Choroid plexus epithelial cell (primary cell): Measurements from ENCODE around the gene CRABP1.

ENCODE experiments used
- DNase-seq: peaks from one replicate; pipeline ENCODE4 v3.0.0-alpha.2; 2010; ENCODE audit warnings: low read depth
- H3K4me3 ChIP-seq: 2 replicates; pipeline ENCODE4 v1.5.1; 2011; ENCODE audit warnings: low read depth, mild to moderate bottlenecking, control low read depth, low read length, moderate library complexity
- TF ChIP-seq, protein P1 (sequence below): conservative IDR thresholded peaks from 2 replicates; pipeline ENCODE4 v1.5.1; 2011; ENCODE audit warnings: low read depth, mild to moderate bottlenecking, control low read depth, inconsistent platforms, low read length, moderate library complexity

Gene CRABP1

DNA sequence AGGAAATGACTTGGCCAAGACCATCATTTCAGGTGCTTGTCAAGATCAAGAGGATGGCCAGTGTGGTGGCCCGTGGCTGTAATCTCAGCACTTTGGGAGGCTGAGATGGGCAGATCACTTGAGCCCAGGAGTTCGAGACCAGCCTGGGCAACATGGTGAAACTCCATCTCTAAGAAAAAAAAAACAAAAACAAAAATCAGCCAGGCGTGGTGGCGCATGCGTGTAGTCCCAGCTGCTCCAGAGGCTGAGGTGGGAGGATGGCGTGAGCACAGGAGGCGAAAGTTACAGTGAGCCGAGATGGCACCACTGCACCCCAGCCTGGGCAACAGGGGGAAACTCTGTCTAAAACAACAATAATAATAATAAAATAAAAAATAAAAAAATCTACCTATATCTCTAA lies 15.0 kb downstream of the CRABP1 start:
- H3K4me3 ChIP-seq: no peak overlapping the region

DNA sequence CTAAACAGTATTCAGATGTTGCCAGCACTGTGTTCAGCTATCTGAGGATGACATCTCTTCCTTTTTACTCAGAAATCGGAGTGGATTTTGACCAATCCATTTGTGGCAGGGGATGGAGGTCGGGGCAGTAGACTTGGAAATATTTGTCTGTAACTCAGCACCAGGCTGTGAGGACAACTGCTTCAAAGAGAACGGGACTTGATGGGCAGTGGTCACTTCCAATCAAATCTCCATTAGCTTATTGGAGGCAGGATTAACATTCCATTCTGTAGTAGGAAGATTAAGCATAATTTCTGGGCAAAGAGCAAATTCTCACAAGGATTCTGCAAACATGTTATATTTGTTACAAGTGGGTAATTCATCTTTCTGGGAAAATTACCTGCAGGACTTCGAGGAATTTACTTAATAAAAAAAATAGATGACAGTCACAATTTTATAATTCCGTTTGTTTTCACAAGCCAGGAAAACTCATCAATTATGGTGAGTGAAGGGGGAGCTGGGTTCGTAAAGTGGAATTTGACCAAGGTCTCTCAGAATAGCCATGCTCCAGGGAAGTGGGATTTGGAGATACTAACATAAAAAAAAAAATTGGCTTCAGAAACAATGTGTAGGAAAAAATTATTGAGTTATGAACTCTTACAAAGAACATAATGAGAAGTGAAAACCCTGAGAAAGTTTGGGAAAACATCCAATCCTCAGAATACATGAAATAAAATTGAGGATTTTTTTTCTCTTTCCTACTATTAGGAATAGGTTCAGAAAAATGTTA lies 18.1 kb downstream of the CRABP1 start:
- no peak overlapping the region for H3K4me3 ChIP-seq
- peak; percentile 41 for DNase-seq
- TF ChIP-seq, protein P1, sequence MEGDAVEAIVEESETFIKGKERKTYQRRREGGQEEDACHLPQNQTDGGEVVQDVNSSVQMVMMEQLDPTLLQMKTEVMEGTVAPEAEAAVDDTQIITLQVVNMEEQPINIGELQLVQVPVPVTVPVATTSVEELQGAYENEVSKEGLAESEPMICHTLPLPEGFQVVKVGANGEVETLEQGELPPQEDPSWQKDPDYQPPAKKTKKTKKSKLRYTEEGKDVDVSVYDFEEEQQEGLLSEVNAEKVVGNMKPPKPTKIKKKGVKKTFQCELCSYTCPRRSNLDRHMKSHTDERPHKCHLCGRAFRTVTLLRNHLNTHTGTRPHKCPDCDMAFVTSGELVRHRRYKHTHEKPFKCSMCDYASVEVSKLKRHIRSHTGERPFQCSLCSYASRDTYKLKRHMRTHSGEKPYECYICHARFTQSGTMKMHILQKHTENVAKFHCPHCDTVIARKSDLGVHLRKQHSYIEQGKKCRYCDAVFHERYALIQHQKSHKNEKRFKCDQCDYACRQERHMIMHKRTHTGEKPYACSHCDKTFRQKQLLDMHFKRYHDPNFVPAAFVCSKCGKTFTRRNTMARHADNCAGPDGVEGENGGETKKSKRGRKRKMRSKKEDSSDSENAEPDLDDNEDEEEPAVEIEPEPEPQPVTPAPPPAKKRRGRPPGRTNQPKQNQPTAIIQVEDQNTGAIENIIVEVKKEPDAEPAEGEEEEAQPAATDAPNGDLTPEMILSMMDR: no peak

More for the DNA sequence above, 15.0 kb downstream of the CRABP1 start:
- TF ChIP-seq, protein P1: no peak
- DNase-seq: no peak

DNA sequence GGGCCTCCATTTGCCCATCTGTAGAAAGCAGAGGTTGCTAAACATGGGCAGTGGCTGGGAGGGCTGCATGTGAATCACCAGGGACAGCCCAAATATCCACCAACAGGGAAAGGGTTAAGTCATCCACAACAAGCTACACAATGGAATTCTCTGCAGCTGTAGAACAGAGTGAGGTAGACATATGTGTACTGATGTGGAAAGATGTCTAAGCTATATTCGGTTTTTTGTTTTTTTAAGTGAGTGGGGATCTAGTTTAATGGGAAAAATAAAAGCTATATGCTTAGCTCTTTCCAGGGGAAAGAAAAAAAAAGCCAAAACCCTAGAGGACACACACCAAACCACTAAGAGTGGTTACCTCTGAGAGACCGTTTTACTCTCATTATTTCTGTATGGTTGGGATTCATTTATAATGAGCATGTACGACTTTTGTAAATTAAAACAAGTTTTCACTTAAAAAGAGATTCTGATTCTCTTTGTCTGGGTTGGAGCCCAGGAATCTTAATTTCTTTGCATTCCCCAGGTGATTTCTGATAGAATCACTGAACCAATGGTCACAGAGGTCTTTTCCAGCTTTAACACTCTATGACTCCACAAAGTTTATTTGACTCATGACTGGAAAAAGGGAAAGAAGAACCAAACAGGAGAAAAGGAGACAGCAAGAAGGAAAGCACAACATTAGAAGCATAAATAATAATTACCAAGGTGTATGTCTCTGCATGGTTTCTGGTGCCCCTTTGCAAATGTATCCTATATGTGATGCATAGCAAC lies 19.1 kb downstream of the CRABP1 start:
- TF ChIP-seq, protein P1: no peak
- no peak overlapping the region for H3K4me3 ChIP-seq
- no peak for DNase-seq

DNA sequence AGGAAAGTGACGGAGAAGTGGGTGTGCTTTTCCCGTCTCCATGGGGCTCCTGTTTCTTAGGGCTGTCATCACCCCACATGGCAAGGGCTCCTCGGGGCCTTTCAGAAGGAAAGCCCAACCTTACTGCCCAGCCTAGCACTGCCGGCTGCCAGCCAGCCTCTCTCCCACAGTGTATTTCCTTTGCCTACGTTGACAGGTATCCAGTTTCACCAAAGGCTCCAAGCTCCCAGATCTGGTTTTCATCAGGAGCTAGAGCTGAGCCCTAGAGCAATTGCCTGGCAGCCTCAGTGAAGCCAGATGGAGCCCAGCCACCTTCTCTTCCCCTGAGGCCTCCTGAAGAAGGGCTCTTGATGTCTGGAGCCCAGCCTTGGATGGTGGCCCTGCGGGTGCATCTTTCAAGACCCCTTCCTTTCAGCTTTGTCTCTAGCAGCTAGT lies 20.2 kb downstream of the CRABP1 start:
- no peak overlapping the region for H3K4me3 ChIP-seq
- DNase-seq: no peak
- TF ChIP-seq, protein P1: no peak

DNA sequence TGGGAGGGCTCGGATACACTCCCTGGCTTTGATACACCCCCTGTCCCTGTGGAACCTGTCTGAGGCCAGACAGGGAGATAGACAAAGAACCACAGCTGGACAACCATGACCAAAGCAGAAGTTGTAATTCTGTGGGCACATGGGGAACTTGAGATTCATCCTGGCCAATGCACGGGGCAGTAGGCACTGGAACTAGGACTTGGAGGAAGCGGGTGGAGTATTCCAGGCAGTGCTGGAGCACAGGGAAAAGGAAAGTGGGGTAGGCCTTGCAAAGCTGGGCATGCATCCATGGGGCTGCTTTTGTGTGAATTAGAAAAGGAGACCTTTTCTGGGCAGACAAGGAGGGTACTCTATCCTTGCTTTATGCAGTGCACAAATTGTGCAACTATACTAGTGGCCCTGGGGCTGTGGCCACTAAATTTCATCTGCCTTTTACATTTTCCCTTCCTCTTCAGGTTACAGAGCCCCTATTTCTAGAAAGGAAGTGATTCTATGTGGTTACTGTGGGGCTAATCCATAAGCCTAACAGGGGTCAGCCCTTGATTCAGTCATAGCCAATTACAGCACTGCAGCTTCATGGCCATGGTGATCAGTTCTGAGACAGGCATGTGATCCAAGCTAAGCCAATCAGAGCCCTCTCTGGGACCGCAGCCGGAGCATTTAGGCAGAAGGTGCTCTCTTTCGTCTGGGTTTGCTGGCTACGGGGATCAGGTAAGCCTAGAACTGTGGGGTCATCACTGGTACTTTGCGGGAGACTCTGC lies 21.0 kb downstream of the CRABP1 start:
- DNase-seq: no peak
- no peak overlapping the region for H3K4me3 ChIP-seq
- TF ChIP-seq, protein P1: no peak

DNA sequence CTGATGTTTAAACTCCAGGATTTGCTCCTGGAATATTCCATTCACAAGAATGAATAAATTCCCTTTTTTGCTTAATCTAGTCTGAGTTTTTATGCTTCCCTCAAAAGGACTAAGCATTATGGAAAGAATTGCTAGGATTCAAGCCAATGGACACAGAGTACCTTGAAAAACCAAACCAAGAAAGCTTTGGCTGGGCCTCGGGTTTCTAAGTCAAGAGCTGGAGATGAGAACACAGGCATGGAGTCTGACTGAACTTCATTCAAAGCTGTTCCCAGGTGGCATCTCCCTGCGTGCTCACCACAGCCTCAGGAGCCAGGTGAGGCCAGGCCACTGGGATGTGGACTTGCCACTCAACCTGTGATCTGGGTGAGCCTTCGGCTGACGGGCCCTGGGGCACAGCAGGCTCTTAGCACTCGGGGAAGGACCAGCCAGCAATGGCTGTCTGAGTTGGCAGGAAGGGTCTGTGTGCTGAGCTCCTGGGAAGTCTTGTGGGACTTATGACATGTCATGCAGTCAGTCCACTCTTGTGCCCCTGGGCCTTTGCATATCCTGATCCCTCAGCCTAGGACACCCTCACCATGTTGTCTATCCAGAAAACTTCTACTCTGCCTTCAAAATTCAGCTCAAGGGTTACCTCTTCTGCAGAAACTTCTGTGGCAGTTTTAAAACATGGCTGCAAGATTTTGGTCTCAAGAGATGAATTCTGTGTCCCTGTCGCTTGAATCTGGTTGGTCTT lies 21.8 kb downstream of the CRABP1 start:
- no peak for DNase-seq
- H3K4me3 ChIP-seq: no peak overlapping the region
- TF ChIP-seq, protein P1: no peak
